Spleen (tissue), 7 donors: Measurements from ENCODE around the gene CMIP.
"Not testable (repeated sequence)": the region's sequence is repeated elsewhere in the genome, so short reads cannot be mapped to it uniquely, and the experiment has no call there.

Experiments
- CTCF ChIP-seq, 11 experiments: fragments of 200-600 bp in 7 of 11; fragments of 450-650 bp in 4 of 11; sonication (generic) in 4 of 11; IDR thresholded peaks in 8 of 11; conservative IDR thresholded peaks in 3 of 11; 1 replicate in 7 of 11; 2 replicates in 4 of 11; pipeline versions ENCODE4 v1.4.0 to v1.8.0; 2016 to 2021; ENCODE audit warnings: antibody characterized with exemption in 11 of 11, inconsistent platforms in 4 of 11, mild to moderate bottlenecking in 1 of 11
- POLR2A ChIP-seq, 3 donors: fragments of 450-650 bp; IDR thresholded peaks; one replicate each; pipeline ENCODE4 v1.5.1; 2017; ENCODE audit warnings: antibody characterized with exemption in 3 of 3, mild to moderate bottlenecking in 1 of 3
- donor health status: DM: no; HTN: no; CAD: no; lungs with moderate emphysema.
- donor health status: DM: no; HTN: no; CAD: no.
- donor health status: DM: no; HTN: no; CAD: no.

GRCh38 chr16:81422153-81422552 is 22.5 kb upstream of the CMIP start:
- not testable (repeated sequence) for TF ChIP-seq CTCF (IDR thresholded peaks at IDR 0.05 in 8 of 11, conservative IDR thresholded peaks at IDR 0.05 in 3 of 11); POLR2A (IDR thresholded peaks at IDR 0.05)
